Kidney capillary endothelial cell (primary cell): Measurements from ENCODE around the gene SLC30A7.

Experiments
- DNase-seq: peaks from one replicate; pipeline ENCODE4 v3.0.0-alpha.2; 2018; ENCODE audit warnings: low spot score

SLC30A7 gene

DNA sequence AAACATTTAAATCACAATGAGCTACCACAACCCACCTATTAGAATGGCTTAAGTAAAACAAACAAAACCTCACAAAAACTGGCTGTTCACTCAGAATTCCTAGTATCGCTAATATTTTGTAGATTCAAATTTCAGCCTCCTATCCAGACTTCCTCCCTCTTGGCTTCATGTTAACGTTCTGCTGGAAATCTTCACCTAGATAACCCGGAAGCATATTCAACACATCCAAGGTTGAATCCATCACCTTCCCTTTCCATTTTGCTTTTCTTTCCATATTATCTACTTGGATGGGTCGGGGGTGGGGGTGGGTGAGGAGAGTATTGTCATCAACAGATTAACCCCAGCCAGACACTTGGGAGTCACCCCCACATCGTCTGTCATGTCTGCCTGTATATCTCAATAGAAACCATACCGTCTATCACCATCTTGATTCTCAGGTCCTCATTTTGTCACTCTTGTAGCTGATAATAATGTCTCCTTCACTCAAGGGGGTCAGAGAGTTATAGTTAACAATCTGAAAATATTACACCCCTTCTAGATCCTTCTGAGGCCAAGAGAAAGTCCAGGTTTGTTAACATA, 131.4 kb downstream of the SLC30A7 start:
- no peak for DNase-seq

GRCh38 chr1:101028466-101028865, 132.6 kb downstream of the SLC30A7 start:
- no peak for DNase-seq

DNA sequence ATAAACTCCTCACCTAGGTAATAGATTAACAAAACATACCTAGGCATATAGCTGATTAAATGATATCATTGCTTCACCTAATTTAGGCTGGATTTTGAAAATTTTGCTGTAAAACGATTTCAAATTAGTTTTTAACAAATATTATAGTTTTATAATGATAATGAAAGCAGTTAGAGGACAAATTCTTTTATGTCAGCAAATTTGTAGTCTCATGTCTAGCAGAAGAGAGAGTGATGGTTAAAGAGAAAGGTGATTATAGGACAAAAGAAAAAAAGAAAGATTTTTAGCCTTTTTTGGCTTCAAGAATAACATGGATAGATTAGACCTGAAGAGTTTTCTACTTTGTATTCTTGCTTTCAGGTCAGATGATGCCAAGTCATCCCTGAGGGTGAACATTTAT, 133.3 kb downstream of the SLC30A7 start:
- DNase-seq: no peak

- no peak for DNase-seq
Measured at GRCh38 chr1:101030881-101031280, 135.0 kb downstream of the SLC30A7 start.
